GM20000 (cell line): ENCODE data around the gene OSTM1.

Source experiments
- DNase-seq: peaks from one replicate; pipeline ENCODE4 v3.0.0; 2012; ENCODE audit warnings: low spot score
- CTCF ChIP-seq: IDR thresholded peaks from 2 replicates; pipeline ENCODE4 v1.5.1; 2012; ENCODE audit warnings: mild to moderate bottlenecking, control low read depth; ENCODE audit errors: extremely low read depth, missing control alignments

The OSTM1 gene

GRCh38 chr6:108078191-108078590 is 3.6 kb upstream of the OSTM1 start:
- DNase-seq = no peak
- no peak for TF ChIP-seq CTCF

GRCh38 chr6:108074057-108074358 is 533 bp downstream of the OSTM1 start:
- no peak for TF ChIP-seq CTCF
- DNase-seq = no peak

- TF ChIP-seq CTCF = no peak
These were observed 2.7 kb downstream of the OSTM1 start for GRCh38 chr6:108071736-108072276.

GRCh38 chr6:108068618-108069017 is 5.9 kb downstream of the OSTM1 start:
- DNase-seq = no peak

More at GRCh38 chr6:108071736-108072276, 2.7 kb downstream of the OSTM1 start:
- no peak for DNase-seq

GRCh38 chr6:108068182-108068581 is 6.4 kb downstream of the OSTM1 start:
- no peak for DNase-seq
- TF ChIP-seq CTCF = no peak

More at GRCh38 chr6:108068618-108069017, 5.9 kb downstream of the OSTM1 start:
- no peak for TF ChIP-seq CTCF

GRCh38 chr6:108052706-108053105 is 21.8 kb downstream of the OSTM1 start:
- no peak for DNase-seq
- TF ChIP-seq CTCF = no peak

GRCh38 chr6:108051481-108051880 is 23.1 kb downstream of the OSTM1 start:
- no peak for DNase-seq
- TF ChIP-seq CTCF = no peak

- TF ChIP-seq CTCF = no peak
- DNase-seq = no peak
These were observed 34.9 kb downstream of the OSTM1 start for GRCh38 chr6:108039681-108040080.
